K562 (cell line): Measurements from ENCODE around the gene EIF4G1. TPM values are rescaled to one million over a fixed set of nuclear protein-coding genes. Genes with fewer than 3 reads are reported as not detected.

Source experiments
- CHD2 ChIP-seq: IDR thresholded peaks from 2 replicates; pipeline ENCODE4 v1.6.1; 2011; ENCODE audit warnings: low read depth, low read length
- TEAD4 ChIP-seq, 2 experiments: sonication (generic) in 1 of 2; formaldehyde crosslinking in 1 of 2; IDR thresholded peaks; 2 replicates each; pipeline versions ENCODE4 v1.6.1 to v1.8.0; 2012 to 2022; ENCODE audit warnings: borderline replicate concordance in 1 of 2, inconsistent platforms in 1 of 2, low read length in 1 of 2, mild to moderate bottlenecking in 1 of 2, missing genetic modification reagents in 1 of 2
- VEZF1 ChIP-seq: fragments of 200-800 bp; sonication (Bioruptor generic); IDR thresholded peaks from 2 replicates; pipeline ENCODE4 v1.6.1; 2017; ENCODE audit warnings: missing genetic modification characterization, missing compliant biosample characterization
- ZBTB43 ChIP-seq: sonication (generic); formaldehyde crosslinking; IDR thresholded peaks from 2 replicates; pipeline ENCODE4 v1.8.0; 2023; ENCODE audit warnings: mild to moderate bottlenecking, missing genetic modification reagents
- ZNF277 ChIP-seq: fragments of 250-450 bp; sonication (Bioruptor Pico); IDR thresholded peaks from 2 replicates; pipeline ENCODE4 v1.8.0; 2022; ENCODE audit warnings: inconsistent platforms, mild to moderate bottlenecking, moderate library complexity, borderline replicate concordance
- ZNF444 ChIP-seq: fragments of 250-450 bp; sonication (Bioruptor Pico); IDR thresholded peaks from 2 replicates; pipeline ENCODE4 v1.4.0; 2020; ENCODE audit warnings: mild to moderate bottlenecking, moderate library complexity
- polyA plus RNA-seq, 8 experiments: library from polyadenylated mRNA; depleted of rRNA in 4 of 8; stranded (reverse) in 5 of 8; unstranded in 3 of 8; fragments of >200 nt; fragmentation: Nextera tagmentation in 2 of 8; fragmentation: Illumina TruSeq in 1 of 8; extraction: Ambion mirVana in 2 of 8; extraction: Trizol in 1 of 8; gene quantifications; 2 replicates each; pipeline versions ENCODE4 v1.2.1 to v1.2.3, GENCODE V29; 2011 to 2014; ENCODE audit warnings: inconsistent platforms in 1 of 8, missing spikeins in 1 of 8
- total RNA-seq, 7 experiments: library from RNA; depleted of rRNA in 6 of 7; stranded (reverse); fragments of >200 nt in 6 of 7; fragmentation: Illumina TruSeq in 2 of 7; extraction: Trizol in 2 of 7; gene quantifications; 2 replicates each; pipeline versions ENCODE4 v1.2.1 to v1.2.3, GENCODE V29; 2011 to 2021; ENCODE audit warnings: low replicate concordance in 1 of 7

EIF4G1 gene
- total and polyA plus RNA-seq, 9 of the 15 experiments (the other 6 are each of a cell fraction or from before 2014, with no cell fraction given), result 4.6 to 505 (median 155) TPM

GRCh38 chr3:184345317-184346144 is 31.1 kb downstream of the EIF4G1 start (continued):
- no peak for TF ChIP-seq ZNF277 (CRISPR knock-in tag)
- TF ChIP-seq ZBTB43, result 0 out of 2 replicates have a peak, but pooled peaks have one; percentile 29
- TF ChIP-seq TEAD4 (IDR thresholded peaks at IDR 0.05; ENCODE audit: low read length), result 0 out of 2 replicates have a peak, but pooled peaks have one; percentile 11
- no peak for TF ChIP-seq TEAD4 (CRISPR knock-in tag; IDR thresholded peaks at IDR 0.05; ENCODE audit: borderline replicate concordance)
- TF ChIP-seq VEZF1 (CRISPR knock-in tag), result peak; percentile 43; the same call in 1 of the 2 replicates
- no peak for TF ChIP-seq CHD2
- TF ChIP-seq ZNF444 (CRISPR knock-in tag), result no peak
